Measurements from ENCODE around the gene SV2B.

SV2B gene

GRCh38 chr15:91108421-91108820, 8.4 kb downstream of the SV2B start:
- no peak for DNase-seq

- DNase-seq: no peak
Observed at GRCh38 chr15:91109885-91110284, 9.8 kb downstream of the SV2B start.

- no peak for DNase-seq
Observed at GRCh38 chr15:91110407-91110806, 10.3 kb downstream of the SV2B start.

- no peak for DNase-seq
Observed at GRCh38 chr15:91113030-91113429, 13.0 kb downstream of the SV2B start.

- no peak for DNase-seq
Observed at GRCh38 chr15:91114301-91114700, 14.2 kb downstream of the SV2B start.

- DNase-seq: no peak
Observed at GRCh38 chr15:91116113-91117067, 16.3 kb downstream of the SV2B start.

GRCh38 chr15:91117375-91117774, 17.3 kb downstream of the SV2B start:
- DNase-seq: no peak

- no peak for DNase-seq
Observed at GRCh38 chr15:91118817-91119590, 18.9 kb downstream of the SV2B start.

- DNase-seq: no peak
Observed at GRCh38 chr15:91122296-91122695, 22.2 kb downstream of the SV2B start.

- no peak for DNase-seq
Observed at GRCh38 chr15:91124132-91124531, 24.1 kb downstream of the SV2B start.

GRCh38 chr15:91125162-91125561, 25.1 kb downstream of the SV2B start:
- DNase-seq: no peak

GRCh38 chr15:91126080-91126479, 26.0 kb downstream of the SV2B start:
- no peak for DNase-seq

- no peak for DNase-seq
Observed at GRCh38 chr15:91127236-91127955, 27.3 kb downstream of the SV2B start.

- no peak for DNase-seq
Observed at GRCh38 chr15:91128016-91128415, 28.0 kb downstream of the SV2B start.

- no peak for DNase-seq
Observed at GRCh38 chr15:91129436-91129835, 29.4 kb downstream of the SV2B start.

- no peak for DNase-seq
Observed at GRCh38 chr15:91132079-91132478, 32.0 kb downstream of the SV2B start.

- DNase-seq: no peak
Observed at GRCh38 chr15:91133511-91133910, 33.5 kb downstream of the SV2B start.

- DNase-seq: no peak
Observed at GRCh38 chr15:91135201-91136130, 35.4 kb downstream of the SV2B start.

GRCh38 chr15:91136386-91136923, 36.4 kb downstream of the SV2B start:
- DNase-seq: no peak

- DNase-seq: no peak
Observed at GRCh38 chr15:91140601-91141000, 40.5 kb downstream of the SV2B start.

GRCh38 chr15:91141097-91141496, 41.0 kb downstream of the SV2B start:
- DNase-seq: no peak

All from CD4-positive, alpha-beta T cell treated with Interleukin-4 for 1 hour (primary cell).